ENCODE results near the gene QARS1.

Gene QARS1

DNA sequence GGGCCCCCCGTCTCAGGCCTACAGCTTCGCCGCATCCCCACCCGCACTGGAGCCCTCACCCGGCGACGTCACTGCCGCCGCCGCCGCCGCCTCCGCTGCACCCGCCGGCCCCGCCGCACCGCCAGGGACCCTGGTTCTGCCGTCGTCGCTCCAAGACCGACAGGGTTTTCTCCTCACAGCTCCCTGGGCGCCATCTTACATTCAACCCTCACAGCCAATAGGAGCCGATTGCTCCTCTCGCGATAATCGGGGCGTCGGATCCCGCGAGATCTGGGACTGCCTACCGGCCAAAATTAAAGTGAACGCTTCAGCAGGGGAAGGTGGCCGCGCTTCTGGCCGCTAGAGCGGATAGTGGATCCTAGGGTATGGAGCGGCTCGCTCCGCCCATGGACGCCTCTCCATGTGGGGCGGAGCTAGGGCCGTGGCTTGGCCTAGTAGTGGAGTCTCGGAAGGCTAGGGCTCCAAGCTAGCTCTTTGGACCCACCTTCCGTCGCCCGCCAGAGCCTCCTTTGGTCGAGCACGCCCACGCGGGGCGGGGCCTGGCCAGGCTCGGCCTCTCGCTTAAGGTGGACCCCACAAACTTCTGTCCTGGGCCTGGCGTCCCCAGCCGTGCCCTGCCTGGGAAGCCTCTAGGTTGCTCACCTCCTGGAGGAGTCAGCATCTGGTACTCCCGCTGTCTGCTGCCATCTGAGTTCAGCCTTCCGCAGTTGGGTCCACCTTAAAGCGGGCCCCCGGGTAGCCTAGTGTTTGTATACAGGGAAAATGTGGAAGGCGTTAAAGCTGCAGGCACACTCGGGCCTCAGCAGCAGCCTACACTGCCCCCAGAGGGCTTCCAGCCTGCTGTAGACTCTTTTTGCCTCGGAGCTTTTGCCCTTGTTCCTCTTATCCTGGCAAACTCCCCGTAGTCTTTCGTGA is 10.4 kb downstream of the QARS1 start, which contains the start of gene QRICH1:
Gene QRICH1 (minus strand): TSS at position 219 of the 915 bp plus-strand sequence. CDS start 17,054 bp downstream, outside the sequence.
- DNase-seq (ENCODE audit: low read depth), result peak; percentile 94
- TF ChIP-seq, protein P1, sequence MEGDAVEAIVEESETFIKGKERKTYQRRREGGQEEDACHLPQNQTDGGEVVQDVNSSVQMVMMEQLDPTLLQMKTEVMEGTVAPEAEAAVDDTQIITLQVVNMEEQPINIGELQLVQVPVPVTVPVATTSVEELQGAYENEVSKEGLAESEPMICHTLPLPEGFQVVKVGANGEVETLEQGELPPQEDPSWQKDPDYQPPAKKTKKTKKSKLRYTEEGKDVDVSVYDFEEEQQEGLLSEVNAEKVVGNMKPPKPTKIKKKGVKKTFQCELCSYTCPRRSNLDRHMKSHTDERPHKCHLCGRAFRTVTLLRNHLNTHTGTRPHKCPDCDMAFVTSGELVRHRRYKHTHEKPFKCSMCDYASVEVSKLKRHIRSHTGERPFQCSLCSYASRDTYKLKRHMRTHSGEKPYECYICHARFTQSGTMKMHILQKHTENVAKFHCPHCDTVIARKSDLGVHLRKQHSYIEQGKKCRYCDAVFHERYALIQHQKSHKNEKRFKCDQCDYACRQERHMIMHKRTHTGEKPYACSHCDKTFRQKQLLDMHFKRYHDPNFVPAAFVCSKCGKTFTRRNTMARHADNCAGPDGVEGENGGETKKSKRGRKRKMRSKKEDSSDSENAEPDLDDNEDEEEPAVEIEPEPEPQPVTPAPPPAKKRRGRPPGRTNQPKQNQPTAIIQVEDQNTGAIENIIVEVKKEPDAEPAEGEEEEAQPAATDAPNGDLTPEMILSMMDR (IDR thresholded peaks at IDR 0.05; ENCODE audit: control insufficient read depth, extremely low read depth, insufficient read depth), result peak; percentile 33
- H3K4me3 ChIP-seq (ENCODE audit: low read depth, low read length), result peak within 1 kb of the TSS; percentile 85

DNA sequence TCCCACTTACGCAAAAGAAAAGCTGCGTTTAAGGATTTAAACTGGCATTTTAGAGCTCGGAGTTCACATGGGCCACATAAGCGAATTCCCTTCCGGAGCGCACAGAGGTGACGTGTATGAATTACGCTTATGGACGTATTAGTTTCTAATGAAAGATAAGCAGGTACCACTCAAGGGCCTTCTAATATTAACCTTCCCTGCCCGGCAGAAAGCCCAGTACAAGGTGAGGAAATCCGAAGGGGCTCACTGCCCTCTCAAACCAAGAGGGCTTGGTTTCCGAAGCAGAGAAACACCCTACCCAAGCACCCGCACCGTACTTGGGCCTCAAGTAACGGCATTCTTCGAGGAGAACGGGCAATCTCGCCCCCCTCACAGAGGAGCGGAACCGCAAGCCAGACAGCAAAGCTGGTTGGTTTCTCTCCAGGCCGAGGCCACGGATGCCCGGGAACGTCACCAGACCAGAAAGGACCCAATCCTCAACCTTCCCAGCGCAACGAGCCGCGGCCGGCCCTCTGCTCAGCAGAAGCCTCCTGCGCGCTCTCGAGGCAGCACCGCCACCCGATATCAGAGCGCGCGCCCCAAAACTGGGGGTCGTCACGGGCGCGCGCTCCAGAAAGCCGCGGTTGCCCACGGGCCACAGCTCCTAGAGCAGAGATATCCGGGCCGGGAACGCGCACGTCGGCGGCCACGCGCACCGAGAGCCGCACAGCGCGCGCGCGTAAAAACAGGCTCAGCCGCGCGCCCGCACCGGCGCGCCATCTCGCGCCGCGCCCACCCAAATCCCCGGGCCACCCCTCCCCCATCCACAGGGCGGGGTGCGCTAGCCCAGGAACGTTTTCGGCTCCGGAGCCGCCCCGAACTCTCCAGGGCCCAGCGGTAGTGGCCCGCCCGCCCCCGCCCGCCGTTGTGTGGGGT is 11.4 kb downstream of the QARS1 start:
- TF ChIP-seq, protein P1 (IDR thresholded peaks at IDR 0.05; ENCODE audit: control insufficient read depth, extremely low read depth, insufficient read depth), result no peak
- H3K4me3 ChIP-seq (ENCODE audit: low read depth, low read length), result peak overlapping the region; percentile 85
- DNase-seq (ENCODE audit: low read depth), result peak; percentile 57

DNA sequence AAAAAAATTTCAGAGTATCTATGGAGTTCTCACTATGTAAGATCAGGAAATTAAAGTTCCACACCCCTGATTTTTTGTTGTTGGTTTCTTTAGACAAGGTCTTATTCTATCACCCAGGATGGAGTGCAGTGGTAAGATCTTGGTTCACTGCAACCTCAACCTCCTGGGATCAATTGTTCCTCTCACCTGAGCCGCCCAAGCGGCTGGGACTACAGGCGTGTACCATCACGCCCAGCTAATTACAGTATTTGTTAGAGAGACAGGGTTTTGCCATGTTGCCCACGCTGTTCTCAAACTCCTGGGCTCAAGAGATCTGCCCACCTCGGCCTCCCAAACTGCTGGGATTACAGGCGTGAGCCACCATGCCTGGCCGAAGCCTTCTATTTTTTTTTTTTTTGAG is 23.1 kb downstream of the QARS1 start:
- H3K4me3 ChIP-seq (ENCODE audit: low read depth, low read length), result no peak overlapping the region
- TF ChIP-seq, protein P1 (IDR thresholded peaks at IDR 0.05; ENCODE audit: control insufficient read depth, extremely low read depth, insufficient read depth), result no peak
- no peak for DNase-seq (ENCODE audit: low read depth)

DNA sequence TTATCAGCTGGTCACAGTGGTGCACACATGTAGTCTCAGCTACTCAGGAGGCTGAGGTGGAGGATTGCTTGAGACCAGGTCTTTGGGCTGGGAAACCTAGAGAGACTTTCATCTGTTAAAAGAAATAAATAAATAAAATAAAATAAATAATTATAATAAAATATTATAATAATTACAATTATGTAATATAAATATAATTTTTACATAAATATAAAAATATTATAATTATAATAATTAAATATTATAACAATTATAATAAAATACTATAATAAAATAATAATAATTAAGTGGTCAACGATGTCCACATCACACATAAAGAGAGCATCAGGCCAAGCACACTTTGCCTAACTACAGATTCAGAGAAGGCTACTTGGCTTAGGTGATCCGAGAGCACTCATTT is 25.3 kb downstream of the QARS1 start:
- H3K4me3 ChIP-seq (ENCODE audit: low read depth, low read length), result no peak overlapping the region
- DNase-seq (ENCODE audit: low read depth), result no peak
- TF ChIP-seq, protein P1 (IDR thresholded peaks at IDR 0.05; ENCODE audit: control insufficient read depth, extremely low read depth, insufficient read depth), result no peak

DNA sequence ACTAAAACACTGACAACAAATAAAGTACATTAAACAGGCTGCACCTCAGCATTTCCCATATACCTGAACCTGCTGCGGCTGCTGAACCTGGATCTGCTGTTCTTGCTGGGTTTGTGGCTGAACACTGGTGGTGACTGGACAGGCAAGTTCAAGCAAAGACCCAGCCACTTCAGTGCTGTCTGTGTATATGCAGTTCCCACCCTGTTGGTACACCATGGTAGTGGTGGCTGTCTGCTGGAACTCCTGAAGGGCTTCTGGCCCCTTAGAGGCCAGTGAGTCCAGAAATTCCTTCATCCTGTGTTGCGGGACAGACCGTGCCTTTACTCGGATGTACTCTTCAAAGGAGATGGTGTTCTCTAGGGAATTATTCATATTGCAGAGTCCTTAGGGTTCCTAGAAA is 27.9 kb downstream of the QARS1 start:
- TF ChIP-seq, protein P1 (IDR thresholded peaks at IDR 0.05; ENCODE audit: control insufficient read depth, extremely low read depth, insufficient read depth), result no peak
- no peak for DNase-seq (ENCODE audit: low read depth)
- H3K4me3 ChIP-seq (ENCODE audit: low read depth, low read length), result no peak overlapping the region

DNA sequence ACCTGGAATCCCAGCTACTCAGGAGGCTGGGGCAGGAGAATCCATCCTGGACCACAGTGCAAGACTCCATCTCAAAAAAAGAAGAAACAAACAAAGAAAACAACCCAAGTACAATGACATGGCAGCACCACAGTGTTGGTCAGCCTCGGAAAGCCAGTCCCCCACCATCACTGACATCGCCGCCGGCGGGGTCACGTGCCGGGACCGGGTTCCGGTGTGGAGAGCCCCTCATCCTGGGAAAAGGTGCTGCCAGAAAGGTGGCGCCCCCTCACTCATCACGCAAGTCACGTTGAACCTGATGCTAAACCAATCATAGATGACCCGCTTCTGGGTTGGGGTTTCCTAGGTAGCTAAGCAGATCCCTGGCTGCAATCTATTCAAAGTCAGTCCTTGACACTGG is 28.4 kb downstream of the QARS1 start:
- TF ChIP-seq, protein P1 (IDR thresholded peaks at IDR 0.05; ENCODE audit: control insufficient read depth, extremely low read depth, insufficient read depth), result no peak
- DNase-seq (ENCODE audit: low read depth), result no peak
- H3K4me3 ChIP-seq (ENCODE audit: low read depth, low read length), result no peak overlapping the region

All from LNCaP clone FGC (cell line).